Measurements from ENCODE around the gene SHOX. TPM values are rescaled to one million over a fixed set of nuclear protein-coding genes. Genes with fewer than 3 reads are reported as not detected.

Gene SHOX
- total RNA-seq, 1 experiment from 2014 or later: not detected

- Mint-ChIP-seq H3K36me3 (ENCODE audit: insufficient read depth, unreplicated experiment) (peaks cover 6% of the 10 kb centered on the region), H3K4me1 (ENCODE audit: low read depth, unreplicated experiment) (peaks cover 6% of the 10 kb centered on the region), H3K9me3 (ENCODE audit: unreplicated experiment) (peaks cover 29% of the 10 kb centered on the region), H3K4me3 (ENCODE audit: unreplicated experiment) (no peak overlapping the region), H3K27me3 (ENCODE audit: insufficient read depth, unreplicated experiment) (peaks cover 3% of the 10 kb centered on the region), H3K27ac (ENCODE audit: unreplicated experiment) (no peak overlapping the region)
- TF ChIP-seq, protein P1, sequence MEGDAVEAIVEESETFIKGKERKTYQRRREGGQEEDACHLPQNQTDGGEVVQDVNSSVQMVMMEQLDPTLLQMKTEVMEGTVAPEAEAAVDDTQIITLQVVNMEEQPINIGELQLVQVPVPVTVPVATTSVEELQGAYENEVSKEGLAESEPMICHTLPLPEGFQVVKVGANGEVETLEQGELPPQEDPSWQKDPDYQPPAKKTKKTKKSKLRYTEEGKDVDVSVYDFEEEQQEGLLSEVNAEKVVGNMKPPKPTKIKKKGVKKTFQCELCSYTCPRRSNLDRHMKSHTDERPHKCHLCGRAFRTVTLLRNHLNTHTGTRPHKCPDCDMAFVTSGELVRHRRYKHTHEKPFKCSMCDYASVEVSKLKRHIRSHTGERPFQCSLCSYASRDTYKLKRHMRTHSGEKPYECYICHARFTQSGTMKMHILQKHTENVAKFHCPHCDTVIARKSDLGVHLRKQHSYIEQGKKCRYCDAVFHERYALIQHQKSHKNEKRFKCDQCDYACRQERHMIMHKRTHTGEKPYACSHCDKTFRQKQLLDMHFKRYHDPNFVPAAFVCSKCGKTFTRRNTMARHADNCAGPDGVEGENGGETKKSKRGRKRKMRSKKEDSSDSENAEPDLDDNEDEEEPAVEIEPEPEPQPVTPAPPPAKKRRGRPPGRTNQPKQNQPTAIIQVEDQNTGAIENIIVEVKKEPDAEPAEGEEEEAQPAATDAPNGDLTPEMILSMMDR (IDR thresholded peaks at IDR 0.05; ENCODE audit: insufficient read depth in 1 of 2, low read depth in 1 of 2, low read length in 1 of 2, severe bottlenecking in 1 of 2, unreplicated experiment in 1 of 2): no peak
- Histone ChIP-seq H3K27me3 (replicated peaks; ENCODE audit: control insufficient read depth, insufficient read depth, low read length) (no peaks in the 10 kb centered on the region), H3K9me3 (0 out of 2 replicates have a peak, but pooled peaks cover 4% of the 10 kb centered on the region), H3K4me1 (no peaks in the 10 kb centered on the region), H3K36me3 (ENCODE audit: control insufficient read depth, insufficient read depth, low read length) (no peaks in the 10 kb centered on the region), H3K4me3 (ENCODE audit: low read depth, low read length) (no peak overlapping the region)
- no TSS peak for BruUV-seq (replicated peaks)
- DNase-seq: no peak
- intact Hi-C loops (cut with micrococcal nuclease; ENCODE audit: unreplicated experiment): no loop called here
- POLR2A ChIA-PET: no interaction called here
- CTCF ChIA-PET: no interaction called here
Observed at GRCh38 chrX:672931-673330, 42.3 kb downstream of the SHOX start.

DNA sequence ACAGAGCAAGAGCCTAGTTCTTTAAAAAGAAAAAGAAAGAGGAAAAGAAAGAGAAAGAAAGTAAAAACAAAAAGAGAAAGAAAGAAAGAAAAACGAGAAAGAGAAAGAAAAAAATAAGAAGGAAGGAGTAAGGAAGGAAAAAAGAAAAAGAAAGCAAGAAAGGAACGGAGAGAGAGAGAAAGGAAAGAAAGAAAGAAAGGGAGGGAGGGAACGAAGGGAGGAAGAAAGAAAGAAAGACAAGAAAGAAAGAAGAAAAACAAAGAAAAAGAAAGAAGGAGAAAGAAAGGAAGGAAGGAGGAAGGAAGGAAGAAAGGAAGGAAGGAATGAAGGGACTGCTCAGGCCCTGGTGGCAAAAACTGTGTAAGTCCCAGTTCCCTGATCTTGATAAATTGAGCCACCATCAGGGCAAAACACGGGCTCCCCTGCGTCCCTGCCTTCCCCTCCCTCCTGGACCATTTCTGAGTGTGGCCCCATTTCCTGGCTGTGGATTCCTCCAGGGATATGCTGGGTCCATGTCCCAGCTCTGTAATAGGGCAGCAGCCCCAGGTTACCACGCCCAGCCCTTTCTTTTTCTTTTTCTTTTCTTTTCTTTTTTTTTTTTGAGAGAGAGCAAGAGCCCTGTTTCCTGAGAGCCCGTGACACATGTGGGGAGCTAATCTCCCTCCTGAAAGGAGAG, 44.8 kb downstream of the SHOX start:
- BruUV-seq (replicated peaks): no TSS peak
- H3K9me3 Mint-ChIP-seq (ENCODE audit: unreplicated experiment): peaks cover 29% of the 10 kb centered on the region
- H3K27me3 Mint-ChIP-seq (ENCODE audit: insufficient read depth, unreplicated experiment): peaks cover 3% of the 10 kb centered on the region
- H3K4me1 Mint-ChIP-seq (ENCODE audit: low read depth, unreplicated experiment): peaks cover 6% of the 10 kb centered on the region
- Histone ChIP-seq H3K27me3 (replicated peaks; ENCODE audit: control insufficient read depth, insufficient read depth, low read length) (no peaks in the 10 kb centered on the region), H3K36me3 (ENCODE audit: control insufficient read depth, insufficient read depth, low read length) (no peaks in the 10 kb centered on the region), H3K9me3 (no peaks in the 10 kb centered on the region), H3K4me3 (ENCODE audit: low read depth, low read length) (no peak overlapping the region), H3K4me1 (no peaks in the 10 kb centered on the region)
- peaks cover 6% of the 10 kb centered on the region for H3K36me3 Mint-ChIP-seq (ENCODE audit: insufficient read depth, unreplicated experiment)
- DNase-seq: no peak
- ChIA-PET CTCF (no interaction called here), POLR2A (no interaction called here)
- intact Hi-C loops (cut with micrococcal nuclease; ENCODE audit: unreplicated experiment): no loop called here
- TF ChIP-seq, protein P1 (IDR thresholded peaks at IDR 0.05; ENCODE audit: insufficient read depth in 1 of 2, low read depth in 1 of 2, low read length in 1 of 2, severe bottlenecking in 1 of 2, unreplicated experiment in 1 of 2): no peak
- H3K4me3 Mint-ChIP-seq (ENCODE audit: unreplicated experiment): no peak overlapping the region
- no peak overlapping the region for H3K27ac Mint-ChIP-seq (ENCODE audit: unreplicated experiment)

DNA sequence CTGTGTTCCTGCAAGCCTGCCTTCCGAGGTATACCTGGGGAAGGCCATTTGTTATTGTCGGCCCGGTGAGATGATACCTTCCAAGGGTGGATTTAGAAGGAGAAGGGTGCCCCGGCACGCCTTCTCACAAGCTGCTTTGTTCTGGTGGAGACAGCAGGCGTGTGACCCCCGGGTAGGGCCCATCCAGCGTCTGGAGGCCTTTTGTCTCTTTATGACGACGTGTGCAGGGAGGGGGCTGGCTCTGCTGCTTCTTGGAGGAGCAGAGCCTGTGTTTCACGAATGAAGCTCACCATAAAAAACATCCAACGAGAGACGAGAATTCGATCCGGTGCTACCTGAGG, 45.3 kb downstream of the SHOX start:
- no peak for DNase-seq
- H3K27ac Mint-ChIP-seq (ENCODE audit: unreplicated experiment): no peak overlapping the region
- ChIA-PET POLR2A (no interaction called here), CTCF (no interaction called here)
- no peak overlapping the region for H3K4me3 Mint-ChIP-seq (ENCODE audit: unreplicated experiment)
- intact Hi-C loops (cut with micrococcal nuclease; ENCODE audit: unreplicated experiment): no loop called here
- Histone ChIP-seq H3K9me3 (no peaks in the 10 kb centered on the region), H3K4me3 (ENCODE audit: low read depth, low read length) (no peak overlapping the region), H3K36me3 (ENCODE audit: control insufficient read depth, insufficient read depth, low read length) (no peaks in the 10 kb centered on the region), H3K27me3 (replicated peaks; ENCODE audit: control insufficient read depth, insufficient read depth, low read length) (no peaks in the 10 kb centered on the region), H3K4me1 (no peaks in the 10 kb centered on the region)
- peaks cover 6% of the 10 kb centered on the region for H3K36me3 Mint-ChIP-seq (ENCODE audit: insufficient read depth, unreplicated experiment)
- BruUV-seq (replicated peaks): no TSS peak
- H3K4me1 Mint-ChIP-seq (ENCODE audit: low read depth, unreplicated experiment): peaks cover 6% of the 10 kb centered on the region
- TF ChIP-seq, protein P1 (IDR thresholded peaks at IDR 0.05; ENCODE audit: insufficient read depth in 1 of 2, low read depth in 1 of 2, low read length in 1 of 2, severe bottlenecking in 1 of 2, unreplicated experiment in 1 of 2): no peak
- H3K9me3 Mint-ChIP-seq (ENCODE audit: unreplicated experiment): peaks cover 30% of the 10 kb centered on the region
- peaks cover 3% of the 10 kb centered on the region for H3K27me3 Mint-ChIP-seq (ENCODE audit: insufficient read depth, unreplicated experiment)

Data from Caco-2 (cell line).